SK-N-SH treated with all-trans-retinoic acid at 6 μM for 48 hours (cell line): ENCODE measurements around the gene DPP6.

Source experiments
- ATAC-seq: fragments of 200-7000 bp; cut with Tn5 transposase; 3 replicates; pipeline ENCODE4 v1.9.1; 2020; ENCODE audit warnings: mild to moderate bottlenecking, moderate library complexity
- CREB5 ChIP-seq: fragments of 250-450 bp; sonication (Bioruptor Pico); IDR thresholded peaks from 2 replicates; pipeline ENCODE4 v1.5.1; 2020; ENCODE audit warnings: low read depth, mild to moderate bottlenecking, moderate library complexity
- CSDC2 ChIP-seq: fragments of 250-450 bp; sonication (Bioruptor Pico); IDR thresholded peaks from 2 replicates; pipeline ENCODE4 v1.5.0; 2020; ENCODE audit warnings: mild to moderate bottlenecking, moderate library complexity
- ESRRG ChIP-seq: fragments of 250-450 bp; sonication (Bioruptor Pico); IDR thresholded peaks from 2 replicates; pipeline ENCODE4 v1.6.1; 2021; ENCODE audit warnings: mild to moderate bottlenecking
- GLIS3 ChIP-seq: fragments of 250-450 bp; sonication (Bioruptor Pico); IDR thresholded peaks from 2 replicates; pipeline ENCODE4 v1.5.0; 2020; ENCODE audit warnings: mild to moderate bottlenecking, moderate library complexity
- OSR1 ChIP-seq: fragments of 250-450 bp; sonication (Bioruptor Pico); IDR thresholded peaks from 2 replicates; pipeline ENCODE4 v1.8.0; 2022; ENCODE audit warnings: moderate library complexity, mild to moderate bottlenecking, inconsistent platforms
- PATZ1 ChIP-seq: fragments of 250-450 bp; sonication (Bioruptor Pico); IDR thresholded peaks from 2 replicates; pipeline ENCODE4 v1.8.0; 2020; ENCODE audit warnings: mild to moderate bottlenecking, moderate library complexity, borderline replicate concordance
- PPARA ChIP-seq: fragments of 250-450 bp; sonication (Bioruptor Pico); IDR thresholded peaks from 2 replicates; pipeline ENCODE4 v1.5.0; 2020; ENCODE audit warnings: mild to moderate bottlenecking, borderline replicate concordance
- RARB ChIP-seq: fragments of 250-450 bp; sonication (Bioruptor Pico); IDR thresholded peaks from 2 replicates; pipeline ENCODE4 v1.8.0; 2021; ENCODE audit warnings: mild to moderate bottlenecking, moderate library complexity
- SNAI2 ChIP-seq: fragments of 250-450 bp; sonication (Bioruptor Pico); IDR thresholded peaks from 2 replicates; pipeline ENCODE4 v1.5.0; 2020; ENCODE audit warnings: mild to moderate bottlenecking, moderate library complexity
- TCF4 ChIP-seq: fragments of 250-450 bp; sonication (Bioruptor Pico); IDR thresholded peaks from 2 replicates; pipeline ENCODE4 v1.8.0; 2021; ENCODE audit warnings: mild to moderate bottlenecking, moderate library complexity, borderline replicate concordance
- TOX ChIP-seq: fragments of 250-450 bp; sonication (Bioruptor Pico); IDR thresholded peaks from 2 replicates; pipeline ENCODE4 v1.8.0; 2021; ENCODE audit warnings: mild to moderate bottlenecking, moderate library complexity, borderline replicate concordance
- TSHZ2 ChIP-seq: fragments of 250-450 bp; sonication (Bioruptor Pico); IDR thresholded peaks from 2 replicates; pipeline ENCODE4 v1.5.0; 2020; ENCODE audit warnings: mild to moderate bottlenecking, moderate library complexity
- ZFP30 ChIP-seq: fragments of 450-650 bp; formaldehyde crosslinking; IDR thresholded peaks from 2 replicates; pipeline ENCODE4 v1.5.0; 2022; ENCODE audit warnings: mild to moderate bottlenecking, moderate library complexity
- ZNF565 ChIP-seq: fragments of 450-650 bp; formaldehyde crosslinking; conservative IDR thresholded peaks from 2 replicates; pipeline ENCODE4 v1.5.0; 2020; ENCODE audit warnings: low read depth, mild to moderate bottlenecking, moderate library complexity
- ZNF70 ChIP-seq: fragments of 450-650 bp; formaldehyde crosslinking; IDR thresholded peaks from 2 replicates; pipeline ENCODE4 v1.5.0; 2020; ENCODE audit warnings: mild to moderate bottlenecking, moderate library complexity
- ZNF8 ChIP-seq: fragments of 450-650 bp; formaldehyde crosslinking; IDR thresholded peaks from 2 replicates; pipeline ENCODE4 v1.5.0; 2020; ENCODE audit warnings: mild to moderate bottlenecking, moderate library complexity
- TF ChIP-seq, protein P1 (sequence below): fragments of 250-450 bp; sonication (Bioruptor Pico); IDR thresholded peaks from 2 replicates; pipeline ENCODE4 v1.5.1; 2021; ENCODE audit warnings: mild to moderate bottlenecking, moderate library complexity

DPP6 gene

DNA sequence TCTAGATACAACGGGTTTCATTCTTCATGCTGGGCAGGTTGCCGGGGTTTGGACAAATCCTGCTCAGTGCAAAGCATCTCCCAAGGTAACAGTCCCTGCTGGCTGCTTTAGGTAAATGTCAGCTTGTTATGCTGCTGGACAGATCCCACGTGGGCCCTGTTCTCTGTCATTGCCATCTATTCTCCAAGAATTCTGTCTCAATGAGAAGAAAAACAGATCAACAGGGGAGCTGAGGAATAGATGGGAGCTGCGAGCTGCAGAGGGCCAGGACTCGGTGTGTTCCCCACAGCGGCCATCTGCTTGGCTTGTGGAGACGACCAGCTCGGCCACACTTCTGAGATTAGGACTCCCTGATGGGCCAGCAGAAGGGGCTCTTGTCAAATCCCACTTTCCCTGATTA lies 235.2 kb downstream of the DPP6 start:
- ATAC-seq, result no peak
- TF ChIP-seq GLIS3 (CRISPR knock-in tag) (no peak), CREB5 (CRISPR knock-in tag) (no peak), OSR1 (no peak), SNAI2 (CRISPR knock-in tag) (no peak), PPARA (no peak), ZNF8 (no peak), ZFP30 (CRISPR knock-in tag) (no peak), ZNF565 (CRISPR knock-in tag) (no peak), TOX (CRISPR knock-in tag) (no peak), TSHZ2 (CRISPR knock-in tag) (no peak), ZNF70 (no peak), CSDC2 (CRISPR knock-in tag) (no peak)
- TF ChIP-seq, protein P1, sequence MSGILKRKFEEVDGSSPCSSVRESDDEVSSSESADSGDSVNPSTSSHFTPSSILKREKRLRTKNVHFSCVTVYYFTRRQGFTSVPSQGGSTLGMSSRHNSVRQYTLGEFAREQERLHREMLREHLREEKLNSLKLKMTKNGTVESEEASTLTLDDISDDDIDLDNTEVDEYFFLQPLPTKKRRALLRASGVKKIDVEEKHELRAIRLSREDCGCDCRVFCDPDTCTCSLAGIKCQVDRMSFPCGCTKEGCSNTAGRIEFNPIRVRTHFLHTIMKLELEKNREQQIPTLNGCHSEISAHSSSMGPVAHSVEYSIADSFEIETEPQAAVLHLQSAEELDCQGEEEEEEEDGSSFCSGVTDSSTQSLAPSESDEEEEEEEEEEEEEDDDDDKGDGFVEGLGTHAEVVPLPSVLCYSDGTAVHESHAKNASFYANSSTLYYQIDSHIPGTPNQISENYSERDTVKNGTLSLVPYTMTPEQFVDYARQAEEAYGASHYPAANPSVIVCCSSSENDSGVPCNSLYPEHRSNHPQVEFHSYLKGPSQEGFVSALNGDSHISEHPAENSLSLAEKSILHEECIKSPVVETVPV (CRISPR knock-in tag), result no peak

DNA sequence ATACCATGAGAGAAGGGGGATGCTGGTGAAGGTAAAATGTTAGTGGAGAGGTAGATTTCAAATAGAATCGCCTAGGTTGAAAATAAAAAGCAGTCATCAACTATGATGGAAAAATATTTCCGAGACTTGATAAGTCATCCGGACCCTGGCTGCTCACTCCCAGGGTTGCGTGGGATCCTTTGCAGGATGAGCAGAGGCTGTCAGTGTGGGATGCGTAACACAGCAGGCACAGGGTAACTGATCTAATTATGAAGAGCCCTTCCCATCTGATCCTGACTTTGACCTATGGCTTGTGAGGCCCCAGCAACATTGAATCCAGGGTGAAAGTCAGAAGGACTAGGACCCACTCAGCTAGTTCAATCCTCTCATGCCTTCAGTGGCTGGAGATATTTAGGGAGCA lies 236.9 kb downstream of the DPP6 start:
- ATAC-seq, result no peak
- TF ChIP-seq, protein P1 (CRISPR knock-in tag), result no peak
- TF ChIP-seq TSHZ2 (CRISPR knock-in tag) (no peak), PATZ1 (CRISPR knock-in tag) (no peak), TCF4 (CRISPR knock-in tag) (no peak)

DNA sequence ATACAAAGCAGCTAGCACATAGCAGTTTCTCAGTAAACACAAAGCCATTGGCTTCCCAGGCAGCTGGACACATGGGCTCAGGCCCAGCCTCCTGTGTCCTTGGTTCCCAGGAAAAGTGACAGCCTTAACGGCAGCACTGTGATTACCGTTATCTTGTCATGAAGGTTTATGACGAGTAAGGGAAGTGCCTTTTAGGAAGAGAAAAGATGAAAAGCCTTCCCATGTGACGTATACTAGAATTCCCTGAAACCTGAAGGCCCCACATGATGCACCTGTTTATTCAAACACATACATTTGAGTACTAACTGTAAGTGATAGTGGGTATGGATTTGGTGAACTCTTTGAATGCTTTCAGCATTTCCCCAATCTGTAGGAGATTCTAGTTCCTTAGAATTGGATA lies 244.2 kb downstream of the DPP6 start:
- no peak for TF ChIP-seq ZNF8
- TF ChIP-seq ESRRG (CRISPR knock-in tag), result no peak
- TF ChIP-seq SNAI2 (CRISPR knock-in tag), result no peak
- no peak for TF ChIP-seq CREB5 (CRISPR knock-in tag)
- TF ChIP-seq RARB (CRISPR knock-in tag), result no peak
- no peak for TF ChIP-seq TCF4 (CRISPR knock-in tag)
- no peak for TF ChIP-seq CSDC2 (CRISPR knock-in tag)
- no peak for TF ChIP-seq OSR1
- TF ChIP-seq ZFP30 (CRISPR knock-in tag), result no peak
- no peak for TF ChIP-seq ZNF70
- ATAC-seq, result no peak
